SU-DHL-6 (cell line): Measurements from ENCODE around the gene ABTB2.

Experiments used
- H2AFZ ChIP-seq: fragments of 200-600 bp; sonication (generic); 2 replicates; pipeline ENCODE4 v1.6.1; 2014; ENCODE audit warnings: low read depth, mild to moderate bottlenecking, moderate library complexity, mixed read lengths, antibody characterized with exemption, low read length; ENCODE audit not compliant: severe bottlenecking
- H3F3A ChIP-seq: fragments of 200-600 bp; shearing (Covaris generic); 2 replicates; pipeline ENCODE4 v1.6.0; 2016; ENCODE audit warnings: antibody characterized with exemption, mild to moderate bottlenecking; ENCODE audit not compliant: insufficient read depth
- H3K27ac ChIP-seq: fragments of 200-600 bp; sonication (generic); 2 replicates; pipeline ENCODE4 v1.5.1; 2016; ENCODE audit warnings: low read depth, mild to moderate bottlenecking, low read length, moderate library complexity, mixed read lengths
- H3K27me3 ChIP-seq: fragments of 200-600 bp; sonication (generic), shearing (Covaris generic); 2 replicates; pipeline ENCODE4 v1.6.0; 2014; ENCODE audit warnings: mild to moderate bottlenecking, low read length
- H3K36me3 ChIP-seq: fragments of 200-600 bp; sonication (generic); 2 replicates; pipeline ENCODE4 v1.6.1; 2014; ENCODE audit warnings: mild to moderate bottlenecking, low read length, mixed read lengths
- H3K4me2 ChIP-seq: fragments of 300-600, 200-600 bp; shearing (Covaris generic), sonication (generic); 2 replicates; pipeline ENCODE4 v1.6.0; 2014; ENCODE audit warnings: low read length, low read depth, mild to moderate bottlenecking; ENCODE audit not compliant: poor library complexity, severe bottlenecking
- H3K4me3 ChIP-seq: fragments of 200-600 bp; sonication (generic); 2 replicates; pipeline ENCODE4 v1.5.1; 2014; ENCODE audit warnings: antibody characterized with exemption, low read length, mild to moderate bottlenecking, mixed read lengths; ENCODE audit not compliant: insufficient read depth, poor library complexity, severe bottlenecking
- H3K79me2 ChIP-seq: fragments of 200-600 bp; sonication (generic); 2 replicates; pipeline ENCODE4 v1.6.1; 2014; ENCODE audit warnings: mild to moderate bottlenecking, low read length, moderate library complexity; ENCODE audit not compliant: insufficient read depth
- H3K9ac ChIP-seq: fragments of 200-600 bp; sonication (generic); 2 replicates; pipeline ENCODE4 v1.7.0; 2014; ENCODE audit warnings: mild to moderate bottlenecking, low read length
- H3K9me2 ChIP-seq: fragments of 200-600 bp; sonication (generic); replicated peaks from 2 replicates; pipeline ENCODE4 v1.6.1; 2014; ENCODE audit warnings: low read length; ENCODE audit not compliant: insufficient read depth
- H3K9me3 ChIP-seq: fragments of 200-600 bp; sonication (generic); 2 replicates; pipeline ENCODE4 v1.6.1; 2014; ENCODE audit warnings: low read length, mixed read lengths; ENCODE audit not compliant: insufficient read depth
- H4K20me1 ChIP-seq: fragments of 200-600 bp; sonication (generic); 2 replicates; pipeline ENCODE4 v1.6.1; 2014; ENCODE audit warnings: low read depth, mild to moderate bottlenecking, antibody characterized with exemption, low read length, moderate library complexity, mixed read lengths
- EZH2phosphoT487 ChIP-seq: fragments of 200-600 bp; sonication (generic), shearing (Covaris generic); conservative IDR thresholded peaks from 2 replicates; pipeline ENCODE4 v1.6.1; 2018; ENCODE audit warnings: mild to moderate bottlenecking, antibody characterized with exemption, low read length, moderate library complexity, mixed read lengths
- TF ChIP-seq, protein P1 (sequence below): fragments of 200-600 bp; sonication (generic); IDR thresholded peaks from one replicate; pipeline ENCODE4 v1.5.1; 2017; ENCODE audit warnings: antibody characterized with exemption, mild to moderate bottlenecking, low read length, moderate library complexity; ENCODE audit not compliant: insufficient read depth, poor library complexity, severe bottlenecking

The ABTB2 gene

DNA sequence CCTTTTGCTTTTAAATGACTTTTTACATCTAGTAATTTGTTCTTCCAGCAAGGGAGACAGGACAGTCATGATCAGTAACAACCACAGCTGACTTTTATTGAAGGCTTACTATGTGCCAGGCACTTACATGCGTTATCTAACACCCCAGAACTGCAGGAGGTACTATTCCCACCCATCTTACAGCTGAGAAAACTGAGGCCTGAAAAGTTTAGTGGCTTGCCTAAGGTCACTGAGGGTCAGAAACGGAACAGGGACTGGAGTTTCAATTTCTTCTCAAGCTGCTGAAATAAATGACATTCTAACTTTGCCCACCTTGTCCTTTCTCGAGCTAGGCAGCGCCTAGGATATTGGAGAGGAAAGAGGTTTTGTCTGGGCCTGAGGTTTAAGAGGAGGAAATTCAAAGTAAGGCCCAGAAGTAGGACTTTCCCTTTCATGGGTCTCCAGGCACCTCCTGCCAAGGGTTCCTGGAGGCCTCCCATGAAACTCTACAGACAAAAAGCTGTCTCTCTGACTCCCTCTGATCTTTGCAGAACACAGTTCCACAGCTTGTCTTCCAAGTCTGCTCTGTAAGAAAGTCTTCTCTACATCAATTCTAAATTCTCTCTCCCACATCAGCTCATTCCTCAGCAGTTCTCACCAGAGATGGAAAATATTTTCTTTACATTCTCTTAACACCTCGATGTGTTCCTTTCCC lies 150.2 kb downstream of the ABTB2 start:
- TF ChIP-seq, protein P1, sequence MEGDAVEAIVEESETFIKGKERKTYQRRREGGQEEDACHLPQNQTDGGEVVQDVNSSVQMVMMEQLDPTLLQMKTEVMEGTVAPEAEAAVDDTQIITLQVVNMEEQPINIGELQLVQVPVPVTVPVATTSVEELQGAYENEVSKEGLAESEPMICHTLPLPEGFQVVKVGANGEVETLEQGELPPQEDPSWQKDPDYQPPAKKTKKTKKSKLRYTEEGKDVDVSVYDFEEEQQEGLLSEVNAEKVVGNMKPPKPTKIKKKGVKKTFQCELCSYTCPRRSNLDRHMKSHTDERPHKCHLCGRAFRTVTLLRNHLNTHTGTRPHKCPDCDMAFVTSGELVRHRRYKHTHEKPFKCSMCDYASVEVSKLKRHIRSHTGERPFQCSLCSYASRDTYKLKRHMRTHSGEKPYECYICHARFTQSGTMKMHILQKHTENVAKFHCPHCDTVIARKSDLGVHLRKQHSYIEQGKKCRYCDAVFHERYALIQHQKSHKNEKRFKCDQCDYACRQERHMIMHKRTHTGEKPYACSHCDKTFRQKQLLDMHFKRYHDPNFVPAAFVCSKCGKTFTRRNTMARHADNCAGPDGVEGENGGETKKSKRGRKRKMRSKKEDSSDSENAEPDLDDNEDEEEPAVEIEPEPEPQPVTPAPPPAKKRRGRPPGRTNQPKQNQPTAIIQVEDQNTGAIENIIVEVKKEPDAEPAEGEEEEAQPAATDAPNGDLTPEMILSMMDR, result no peak
- no peak for TF ChIP-seq EZH2phosphoT487
- no peaks in the 10 kb centered on the region for H4K20me1 ChIP-seq
- H3K9me3 ChIP-seq, result no peaks in the 10 kb centered on the region
- H3K36me3 ChIP-seq, result no peaks in the 10 kb centered on the region
- H3K27me3 ChIP-seq, result no peaks in the 10 kb centered on the region
- no peaks in the 10 kb centered on the region for H3K79me2 ChIP-seq
- H3K27ac ChIP-seq, result no peak overlapping the region
- H3K9ac ChIP-seq, result no peak overlapping the region
- H3K4me3 ChIP-seq, result no peak overlapping the region
- no peak overlapping the region for H2AFZ ChIP-seq
- H3K4me2 ChIP-seq, result no peak overlapping the region
- H3K9me2 ChIP-seq, result no peaks in the 10 kb centered on the region
- H3F3A ChIP-seq, result no peaks in the 10 kb centered on the region

DNA sequence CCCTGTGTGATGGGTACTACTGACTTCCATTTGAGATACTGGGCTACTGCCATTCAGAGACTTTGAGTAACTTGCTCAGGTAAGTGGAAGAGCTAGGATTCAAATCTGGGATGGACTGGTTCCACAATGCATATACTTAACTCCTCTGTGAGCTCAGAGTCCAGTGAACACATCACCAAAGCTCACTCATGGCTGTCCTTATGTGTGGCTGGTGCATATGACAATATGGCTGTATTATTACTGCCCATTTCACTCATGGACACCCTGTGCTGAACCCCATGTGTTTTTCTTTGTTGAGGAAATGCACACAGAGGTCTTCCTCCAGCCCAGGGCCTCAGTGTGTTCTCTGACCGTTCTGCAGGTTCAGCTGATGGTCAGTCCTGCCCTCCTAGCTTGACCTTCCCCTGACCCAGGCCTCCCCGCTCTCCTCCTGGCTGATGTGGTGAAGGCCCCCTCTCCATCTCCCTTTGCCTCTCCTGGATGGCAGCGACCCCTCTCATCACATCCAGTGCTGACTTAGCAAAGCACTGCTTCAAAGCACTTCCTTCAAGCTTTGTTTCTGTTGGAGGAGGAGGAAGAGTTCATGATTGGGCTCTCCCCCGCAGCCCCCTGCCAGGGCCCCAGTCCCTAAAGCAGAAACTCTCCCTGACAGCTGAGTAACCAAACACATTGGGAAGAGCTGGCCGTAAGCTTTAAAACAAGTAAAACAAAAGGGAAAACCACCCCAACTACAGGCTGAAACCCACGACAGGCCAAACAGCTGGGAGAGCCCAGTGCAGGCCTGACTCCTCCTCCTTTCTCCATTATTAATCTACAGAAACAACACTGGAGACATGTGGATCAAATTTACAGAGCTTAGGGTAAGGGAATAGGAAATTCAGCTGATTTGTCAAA lies 151.2 kb downstream of the ABTB2 start:
- Histone ChIP-seq H3K4me2 (no peak overlapping the region), H3K4me3 (no peak overlapping the region), H3K27ac (no peak overlapping the region), H4K20me1 (no peaks in the 10 kb centered on the region), H3K9me3 (no peaks in the 10 kb centered on the region), H3K79me2 (no peaks in the 10 kb centered on the region), H3K36me3 (no peaks in the 10 kb centered on the region), H3K9ac (no peak overlapping the region), H2AFZ (no peak overlapping the region), H3K9me2 (no peaks in the 10 kb centered on the region), H3F3A (no peaks in the 10 kb centered on the region), H3K27me3 (no peaks in the 10 kb centered on the region)
- TF ChIP-seq, protein P1, result no peak
- TF ChIP-seq EZH2phosphoT487, result no peak

DNA sequence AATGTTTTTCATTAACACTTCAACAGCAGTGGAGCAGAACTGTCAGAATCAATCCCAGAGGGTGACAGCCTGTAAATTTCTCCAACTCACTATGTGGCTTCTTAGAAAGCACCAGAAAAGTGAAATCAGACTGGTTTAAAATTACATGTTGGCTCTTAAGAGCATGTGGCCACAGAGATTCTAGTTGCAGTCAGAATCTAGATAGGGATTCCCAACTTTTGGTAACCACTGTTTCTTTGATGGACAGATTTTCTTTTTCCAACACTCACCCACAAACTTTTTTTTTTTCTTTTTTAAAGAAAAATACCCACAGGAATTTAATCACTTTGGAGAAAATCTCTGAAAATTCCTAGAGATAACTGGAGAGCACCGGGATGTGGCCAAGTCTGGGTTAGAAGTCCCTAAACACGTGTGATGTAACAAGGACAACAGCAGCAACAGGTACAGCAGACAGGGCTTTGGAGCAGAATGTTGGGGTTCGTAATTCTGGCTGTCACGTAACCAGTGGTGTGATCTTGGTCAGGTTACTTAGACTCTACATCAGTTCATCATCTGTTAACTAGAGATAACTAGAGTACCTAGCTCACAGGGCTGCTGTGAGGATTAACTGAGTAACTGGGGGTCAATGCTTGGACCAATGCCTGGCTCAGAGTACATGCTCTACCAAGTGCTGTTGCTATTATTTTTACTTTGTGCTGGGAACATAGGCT lies 152.3 kb downstream of the ABTB2 start:
- Histone ChIP-seq H3K9me3 (no peaks in the 10 kb centered on the region), H3K27ac (no peak overlapping the region), H3K9ac (no peak overlapping the region), H3K79me2 (no peaks in the 10 kb centered on the region), H3F3A (no peaks in the 10 kb centered on the region), H3K4me3 (no peak overlapping the region), H3K9me2 (no peaks in the 10 kb centered on the region), H4K20me1 (no peaks in the 10 kb centered on the region), H2AFZ (no peak overlapping the region), H3K4me2 (no peak overlapping the region), H3K27me3 (no peaks in the 10 kb centered on the region), H3K36me3 (no peaks in the 10 kb centered on the region)
- no peak for TF ChIP-seq EZH2phosphoT487
- TF ChIP-seq, protein P1, result no peak
